ENCODE results near the gene THSD7B. TPM values are rescaled to one million over a fixed set of nuclear protein-coding genes. Genes with fewer than 3 reads are reported as not detected.
A peak's percentile ranks its signal among the peaks of the same experiment; 100 is the strongest.

Gene THSD7B
- total and polyA plus RNA-seq, 2 of the 8 experiments (the other 6 are each of a cell fraction or from before 2014, with no cell fraction given) = 0.60 to 2.9 TPM

- H3K36me3 ChIP-seq (ENCODE audit: control insufficient read depth in 2 of 4, insufficient read depth in 4 of 4, low read length in 3 of 4) = no peaks in the 10 kb centered on the region
- no peak overlapping the region for H3K23ac ChIP-seq (ENCODE audit: insufficient read length)
- H3K18ac ChIP-seq (ENCODE audit: extremely low read depth, low read length) = no peak overlapping the region
- no peaks in the 10 kb centered on the region for H3K79me2 ChIP-seq (ENCODE audit: control insufficient read depth in 1 of 2, insufficient read depth in 2 of 2, low read length in 2 of 2)
- H3K79me1 ChIP-seq (ENCODE audit: low read depth, low read length) = no peaks in the 10 kb centered on the region
- 0 out of 7 replicates have a peak, but pooled peaks cover 0 to 2% (median 0%) of the 10 kb centered on the region in 4 experiments for H3K4me1 ChIP-seq (replicated peaks in 1 of 4; ENCODE audit: control insufficient read depth in 3 of 4, insufficient read depth in 4 of 4, low read length in 3 of 4)
- H2BK20ac ChIP-seq (ENCODE audit: low read length) = no peak overlapping the region
- H4K5ac ChIP-seq (ENCODE audit: insufficient read length, low read depth, low read length) = no peak overlapping the region
- no peaks in the 10 kb centered on the region for H3K27me3 ChIP-seq (replicated peaks in 1 of 4; ENCODE audit: control insufficient read depth in 3 of 4, extremely low read depth in 1 of 4, insufficient read depth in 3 of 4, low read length in 3 of 4)
- no peak for TF ChIP-seq EZH2 (IDR thresholded peaks at IDR 0.05; ENCODE audit: low read depth, low read length, severe bottlenecking)
- no peak for TF ChIP-seq MAX (IDR thresholded peaks at IDR 0.05)
- peak in 1 of 2 experiments; percentile 28; a peak in 2 of 4 replicates for TF ChIP-seq RAD21 (IDR thresholded peaks at IDR 0.05 in 1 of 2, conservative IDR thresholded peaks at IDR 0.05 in 1 of 2; ENCODE audit: low read depth in 2 of 2, low read length in 2 of 2)
- TF ChIP-seq HDAC6 (IDR thresholded peaks at IDR 0.05; ENCODE audit: low read depth, low read length) = no peak
- no peak for TF ChIP-seq SAP30 (IDR thresholded peaks at IDR 0.05; ENCODE audit: insufficient read depth, insufficient replicate concordance, low read length)
- no peak for TF ChIP-seq CTCF (IDR thresholded peaks at IDR 0.05; ENCODE audit: control extremely low read depth in 1 of 3, insufficient read depth in 1 of 3, low read depth in 1 of 3, low read length in 3 of 3)
- no peak for TF ChIP-seq RFX5 (IDR thresholded peaks at IDR 0.05; ENCODE audit: borderline replicate concordance, low read depth, low read length)
- no peak for TF ChIP-seq TCF12 (IDR thresholded peaks at IDR 0.05; ENCODE audit: low read depth, low read length)
- no peak for FAIRE-seq
- no peak overlapping the region for H3K4me3 ChIP-seq (ENCODE audit: extremely low read depth in 1 of 4, insufficient read depth in 2 of 4, low read depth in 3 of 4, low read length in 4 of 4)
- H4K91ac ChIP-seq (replicated peaks; ENCODE audit: insufficient read length, low read length) = no peak overlapping the region
- H3K4me2 ChIP-seq (ENCODE audit: insufficient read depth in 1 of 2, low read depth in 2 of 2, low read length in 2 of 2) = no peak overlapping the region
- 93% methylated on average over 5 of the region's 5 CpGs; no CpG with 5 or more reads in 1 of the 2 experiments for WGBS, 2 experiments (ENCODE audit: extremely low coverage in 1 of 2, insufficient coverage in 1 of 2, insufficient read length in 1 of 2, insufficient replicate concordance in 2 of 2, low coverage in 1 of 2, low lambda C conversion rate in 2 of 2, missing lambda C conversion rate in 1 of 2)
- no peak overlapping the region for H3K56ac ChIP-seq (replicated peaks; ENCODE audit: insufficient read length, low read depth, low read length)
- H4K20me1 ChIP-seq (replicated peaks in 1 of 2; ENCODE audit: control insufficient read depth in 1 of 2, insufficient read depth in 2 of 2, low read length in 2 of 2) = no peaks in the 10 kb centered on the region
- H2BK5ac ChIP-seq (ENCODE audit: low read depth, low read length) = no peak overlapping the region
- no peak overlapping the region for H2BK12ac ChIP-seq (ENCODE audit: low read depth, low read length)
- H3K9me3 ChIP-seq (ENCODE audit: insufficient read depth in 2 of 2, low read depth in 1 of 2, low read length in 1 of 2) = no peaks in the 10 kb centered on the region
- no peak overlapping the region for H3K4ac ChIP-seq (replicated peaks; ENCODE audit: insufficient read length, low read depth, low read length)
- no peak for DNase-seq (ENCODE audit: low read depth in 1 of 2, low spot score in 2 of 2)
- no peak overlapping the region for H2AK5ac ChIP-seq (ENCODE audit: low read depth, low read length)
- H2BK15ac ChIP-seq (ENCODE audit: low read length) = no peak overlapping the region
- no peak overlapping the region for H4K8ac ChIP-seq (ENCODE audit: extremely low read depth, insufficient read depth, low read length)
- H3K9ac ChIP-seq (replicated peaks in 1 of 4; ENCODE audit: extremely low read depth in 1 of 4, low read depth in 3 of 4, low read length in 3 of 4) = no peak overlapping the region
- H3K14ac ChIP-seq (ENCODE audit: insufficient read length) = no peak overlapping the region
- ChIA-PET POLR2A (ENCODE audit: partially characterized antibody) (no interaction called here), CTCF (ENCODE audit: partially characterized antibody) (no interaction called here)
- no peaks in the 10 kb centered on the region for H3K23me2 ChIP-seq (ENCODE audit: low read depth, low read length)
- no peak overlapping the region for H2BK120ac ChIP-seq (replicated peaks; ENCODE audit: low read depth, low read length)
- no peak overlapping the region for H2AFZ ChIP-seq (ENCODE audit: low read length)
- no peak overlapping the region for H3K27ac ChIP-seq (ENCODE audit: low read depth, low read length)
These were observed 458.4 kb downstream of the THSD7B start for GRCh38 chr2:137223722-137224121.
